ENCODE data around the gene PUS10.

DNA sequence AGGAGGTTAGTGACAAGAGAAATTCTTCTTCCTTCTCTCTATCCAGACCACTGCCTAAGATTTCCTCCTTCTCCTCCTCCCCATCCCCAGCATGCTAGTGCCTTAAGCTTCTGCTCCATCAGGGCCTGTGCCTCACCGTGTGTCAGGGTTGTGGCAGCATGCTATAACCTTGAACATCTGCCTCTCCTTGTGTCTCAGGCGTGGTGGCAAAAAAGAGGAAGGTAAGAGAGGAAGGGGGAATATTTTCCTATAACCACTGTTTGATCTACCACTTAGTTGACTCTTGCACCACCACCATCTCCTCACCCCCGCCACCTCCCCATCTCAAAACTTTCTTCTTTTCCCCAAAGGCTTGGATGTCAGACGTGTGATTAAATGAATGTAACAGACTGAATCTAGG lies 38.8 kb downstream of the PUS10 start:
- TF ChIP-seq, protein P1, sequence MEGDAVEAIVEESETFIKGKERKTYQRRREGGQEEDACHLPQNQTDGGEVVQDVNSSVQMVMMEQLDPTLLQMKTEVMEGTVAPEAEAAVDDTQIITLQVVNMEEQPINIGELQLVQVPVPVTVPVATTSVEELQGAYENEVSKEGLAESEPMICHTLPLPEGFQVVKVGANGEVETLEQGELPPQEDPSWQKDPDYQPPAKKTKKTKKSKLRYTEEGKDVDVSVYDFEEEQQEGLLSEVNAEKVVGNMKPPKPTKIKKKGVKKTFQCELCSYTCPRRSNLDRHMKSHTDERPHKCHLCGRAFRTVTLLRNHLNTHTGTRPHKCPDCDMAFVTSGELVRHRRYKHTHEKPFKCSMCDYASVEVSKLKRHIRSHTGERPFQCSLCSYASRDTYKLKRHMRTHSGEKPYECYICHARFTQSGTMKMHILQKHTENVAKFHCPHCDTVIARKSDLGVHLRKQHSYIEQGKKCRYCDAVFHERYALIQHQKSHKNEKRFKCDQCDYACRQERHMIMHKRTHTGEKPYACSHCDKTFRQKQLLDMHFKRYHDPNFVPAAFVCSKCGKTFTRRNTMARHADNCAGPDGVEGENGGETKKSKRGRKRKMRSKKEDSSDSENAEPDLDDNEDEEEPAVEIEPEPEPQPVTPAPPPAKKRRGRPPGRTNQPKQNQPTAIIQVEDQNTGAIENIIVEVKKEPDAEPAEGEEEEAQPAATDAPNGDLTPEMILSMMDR (IDR thresholded peaks at IDR 0.05; ENCODE audit: low read depth, low read length) = no peak
- TF ChIP-seq POLR2A (IDR thresholded peaks at IDR 0.05; ENCODE audit: extremely low read depth, insufficient read length) (no peak), MYC (IDR thresholded peaks at IDR 0.05; ENCODE audit: low read depth, low read length) (no peak)
- TF ChIP-seq, protein P2, sequence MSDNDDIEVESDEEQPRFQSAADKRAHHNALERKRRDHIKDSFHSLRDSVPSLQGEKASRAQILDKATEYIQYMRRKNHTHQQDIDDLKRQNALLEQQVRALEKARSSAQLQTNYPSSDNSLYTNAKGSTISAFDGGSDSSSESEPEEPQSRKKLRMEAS (IDR thresholded peaks at IDR 0.05; ENCODE audit: low read depth, low read length) = no peak

Measured in NB4 (cell line).